PC-9 (cell line): ENCODE data around the gene SPATC1L.

Source experiments
- EZH2 ChIP-seq: fragments of 200-600 bp; sonication (generic); IDR thresholded peaks from 2 replicates; pipeline ENCODE4 v1.8.0; 2017; ENCODE audit warnings: antibody characterized with exemption, low read depth
- TF ChIP-seq, protein P1 (sequence below): fragments of 200-600 bp; sonication (generic); conservative IDR thresholded peaks from 2 replicates; pipeline ENCODE4 v1.6.1; 2017; ENCODE audit warnings: mixed run types, antibody characterized with exemption, mild to moderate bottlenecking, moderate library complexity

- TF ChIP-seq, protein P1, sequence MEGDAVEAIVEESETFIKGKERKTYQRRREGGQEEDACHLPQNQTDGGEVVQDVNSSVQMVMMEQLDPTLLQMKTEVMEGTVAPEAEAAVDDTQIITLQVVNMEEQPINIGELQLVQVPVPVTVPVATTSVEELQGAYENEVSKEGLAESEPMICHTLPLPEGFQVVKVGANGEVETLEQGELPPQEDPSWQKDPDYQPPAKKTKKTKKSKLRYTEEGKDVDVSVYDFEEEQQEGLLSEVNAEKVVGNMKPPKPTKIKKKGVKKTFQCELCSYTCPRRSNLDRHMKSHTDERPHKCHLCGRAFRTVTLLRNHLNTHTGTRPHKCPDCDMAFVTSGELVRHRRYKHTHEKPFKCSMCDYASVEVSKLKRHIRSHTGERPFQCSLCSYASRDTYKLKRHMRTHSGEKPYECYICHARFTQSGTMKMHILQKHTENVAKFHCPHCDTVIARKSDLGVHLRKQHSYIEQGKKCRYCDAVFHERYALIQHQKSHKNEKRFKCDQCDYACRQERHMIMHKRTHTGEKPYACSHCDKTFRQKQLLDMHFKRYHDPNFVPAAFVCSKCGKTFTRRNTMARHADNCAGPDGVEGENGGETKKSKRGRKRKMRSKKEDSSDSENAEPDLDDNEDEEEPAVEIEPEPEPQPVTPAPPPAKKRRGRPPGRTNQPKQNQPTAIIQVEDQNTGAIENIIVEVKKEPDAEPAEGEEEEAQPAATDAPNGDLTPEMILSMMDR: no peak
- no peak for TF ChIP-seq EZH2
Observed at GRCh38 chr21:46220847-46221246, 36.6 kb upstream of the SPATC1L start.
